AG04450 (cell line): Measurements from ENCODE around the gene BAIAP2L2. TPM values are rescaled to one million over a fixed set of nuclear protein-coding genes. Genes with fewer than 3 reads are reported as not detected.

Experiments used
- CTCF ChIA-PET: fragments of 300-600, 350-600 bp; formaldehyde crosslinking; extraction: SDS; loops from one replicate; lab custom pipeline; 2022; ENCODE audit warnings: antibody characterized with exemption, inconsistent platforms; lab: Charles Lee
- POLR2A ChIA-PET: fragments of 350-600 bp; formaldehyde crosslinking; extraction: SDS; loops from one replicate; lab custom pipeline; 2021; ENCODE audit warnings: antibody characterized with exemption, inconsistent platforms; lab: Yijun Ruan, JAX
- DNase-seq: peaks from one replicate; pipeline ENCODE4 v3.0.0-alpha.2; 2011; ENCODE audit warnings: low read depth, low spot score
- H3K27ac ChIP-seq: one replicate; pipeline ENCODE4 v1.5.1; 2012; ENCODE audit warnings: low read depth, low read length, control low read depth
- H3K27me3 ChIP-seq: one replicate; pipeline ENCODE4 v1.6.0; 2012; ENCODE audit warnings: low read length; ENCODE audit not compliant: control insufficient read depth, insufficient read depth
- H3K4me3 ChIP-seq: 2 replicates; pipeline ENCODE4 v1.5.1; 2011; ENCODE audit warnings: mild to moderate bottlenecking, low read depth, low read length, control low read depth
- H3K9me3 ChIP-seq: 2 replicates; pipeline ENCODE4 v1.5.1; 2012; ENCODE audit warnings: low read length; ENCODE audit not compliant: control insufficient read depth, insufficient read depth
- polyA plus RNA-seq: library from polyadenylated mRNA; depleted of rRNA; stranded (reverse); fragments of >200 nt; gene quantifications from 2 replicates; pipeline ENCODE4 v1.2.3, GENCODE V29; 2011
- TF ChIP-seq, protein P1 (sequence below): IDR thresholded peaks from 2 replicates; pipeline ENCODE4 v1.5.1; 2011; ENCODE audit warnings: low read depth, low read length, control low read depth, inconsistent platforms

BAIAP2L2 gene
- polyA plus RNA-seq, 1 experiment: 0.04 TPM

DNA sequence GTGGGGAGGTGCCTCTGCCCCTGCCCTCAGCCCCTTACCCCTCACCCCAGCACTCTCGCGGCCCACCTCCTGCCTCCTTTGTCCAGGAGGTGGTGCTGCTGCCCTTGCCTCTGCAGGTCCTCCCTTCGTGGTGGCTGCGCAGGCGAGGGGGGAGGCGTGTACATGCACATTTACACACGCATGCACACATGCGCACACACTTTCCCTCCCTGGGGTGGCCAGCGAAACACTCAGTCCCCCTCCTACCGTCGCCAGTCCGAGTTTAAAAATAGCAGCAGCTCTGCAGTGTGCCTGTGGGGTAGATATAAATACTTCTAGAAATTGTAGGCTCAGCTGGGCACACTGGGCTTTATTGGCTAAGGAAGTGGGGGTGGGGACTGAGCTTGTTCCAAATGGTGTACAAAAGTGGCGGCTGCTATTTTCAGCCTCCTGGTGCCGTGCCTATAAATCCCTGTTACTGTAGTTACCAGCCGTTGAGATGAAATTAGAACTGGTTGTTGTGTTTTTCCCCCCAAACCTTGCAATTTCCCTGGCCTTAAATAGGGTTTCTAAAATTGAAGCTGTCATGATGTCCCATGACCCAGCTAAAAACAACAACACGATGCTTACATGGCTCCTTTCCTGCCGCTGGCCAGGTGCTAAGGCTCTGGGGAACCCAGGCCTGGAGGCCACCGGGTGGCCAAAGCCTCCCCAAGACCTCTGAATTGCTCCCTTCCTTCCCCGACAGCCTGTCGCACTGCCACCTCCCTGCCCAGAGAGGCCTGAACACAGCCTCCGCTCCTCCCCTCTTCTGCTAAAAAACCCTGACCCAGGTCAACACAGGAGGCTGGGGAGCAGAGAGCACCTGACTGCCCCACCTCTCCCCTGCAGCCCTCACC lies 40.9 kb downstream of the BAIAP2L2 start:
- peak; percentile 7 for DNase-seq
- H3K27ac ChIP-seq: no peak overlapping the region
- H3K27me3 ChIP-seq: no peaks in the 10 kb centered on the region
- no peak overlapping the region for H3K4me3 ChIP-seq
- TF ChIP-seq, protein P1, sequence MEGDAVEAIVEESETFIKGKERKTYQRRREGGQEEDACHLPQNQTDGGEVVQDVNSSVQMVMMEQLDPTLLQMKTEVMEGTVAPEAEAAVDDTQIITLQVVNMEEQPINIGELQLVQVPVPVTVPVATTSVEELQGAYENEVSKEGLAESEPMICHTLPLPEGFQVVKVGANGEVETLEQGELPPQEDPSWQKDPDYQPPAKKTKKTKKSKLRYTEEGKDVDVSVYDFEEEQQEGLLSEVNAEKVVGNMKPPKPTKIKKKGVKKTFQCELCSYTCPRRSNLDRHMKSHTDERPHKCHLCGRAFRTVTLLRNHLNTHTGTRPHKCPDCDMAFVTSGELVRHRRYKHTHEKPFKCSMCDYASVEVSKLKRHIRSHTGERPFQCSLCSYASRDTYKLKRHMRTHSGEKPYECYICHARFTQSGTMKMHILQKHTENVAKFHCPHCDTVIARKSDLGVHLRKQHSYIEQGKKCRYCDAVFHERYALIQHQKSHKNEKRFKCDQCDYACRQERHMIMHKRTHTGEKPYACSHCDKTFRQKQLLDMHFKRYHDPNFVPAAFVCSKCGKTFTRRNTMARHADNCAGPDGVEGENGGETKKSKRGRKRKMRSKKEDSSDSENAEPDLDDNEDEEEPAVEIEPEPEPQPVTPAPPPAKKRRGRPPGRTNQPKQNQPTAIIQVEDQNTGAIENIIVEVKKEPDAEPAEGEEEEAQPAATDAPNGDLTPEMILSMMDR: peak; percentile 67
- H3K9me3 ChIP-seq: no peaks in the 10 kb centered on the region
- POLR2A ChIA-PET: interaction anchor here (0.9 kb wide), 1 partner anchor 12 kb away, joined by 3 read pairs; the partner anchor contains the start of gene PICK1
- CTCF ChIA-PET: interaction anchor here (0.6 to 2.1 kb wide), 11 partner anchors 12 to 612 kb away, joined by 3 to 7 read pairs (median 4); partner anchors contain the start of genes PICK1 and TOMM22

DNA sequence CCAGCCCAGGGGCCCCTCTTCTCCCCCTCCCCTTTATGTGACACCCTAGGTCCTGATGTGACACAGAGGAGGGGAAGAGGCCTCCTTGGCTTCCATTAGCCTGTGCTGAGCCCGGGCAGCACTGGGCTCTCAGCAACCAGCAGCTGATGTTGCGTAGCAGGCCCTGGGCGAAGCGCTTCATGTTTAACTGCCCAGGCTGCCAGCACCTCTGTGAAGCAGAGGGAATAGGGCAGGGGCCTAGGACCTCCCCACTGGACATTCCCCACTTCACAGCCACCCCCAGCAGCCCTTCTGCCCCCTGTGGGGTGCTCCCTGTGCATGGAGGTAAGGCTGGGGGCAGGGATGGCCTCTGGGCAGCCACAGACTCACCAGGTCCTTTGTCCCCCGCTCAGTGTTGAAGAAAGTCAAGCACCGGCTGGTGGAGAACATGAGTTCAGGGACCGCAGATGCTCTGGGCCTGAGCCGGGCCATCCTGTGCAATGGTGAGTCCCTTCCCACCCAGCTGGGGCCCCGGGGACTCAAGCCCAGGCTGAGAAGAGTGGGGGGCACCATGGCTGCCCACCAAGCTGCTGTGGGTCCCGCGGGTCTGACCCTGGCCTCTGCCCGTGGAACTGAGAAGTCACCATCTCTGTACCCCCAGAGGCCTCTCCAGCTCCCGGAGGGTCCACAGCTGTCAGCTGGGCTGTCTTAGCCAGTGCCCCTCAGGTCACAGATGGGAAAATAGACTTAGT lies 41.7 kb downstream of the BAIAP2L2 start:
- ChIA-PET POLR2A (interaction anchor here (0.5 kb wide), 1 partner anchor 408 kb away, joined by 4 read pairs; no protein-coding TSS in a partner anchor), CTCF (interaction anchor here (0.6 to 2.1 kb wide), 7 partner anchors 11 to 613 kb away, joined by 4 to 7 read pairs (median 5); partner anchors contain the start of genes PICK1 and TOMM22)
- Histone ChIP-seq H3K27ac (no peak overlapping the region), H3K9me3 (no peaks in the 10 kb centered on the region), H3K27me3 (no peaks in the 10 kb centered on the region), H3K4me3 (no peak overlapping the region)
- TF ChIP-seq, protein P1: no peak
- DNase-seq: no peak

DNA sequence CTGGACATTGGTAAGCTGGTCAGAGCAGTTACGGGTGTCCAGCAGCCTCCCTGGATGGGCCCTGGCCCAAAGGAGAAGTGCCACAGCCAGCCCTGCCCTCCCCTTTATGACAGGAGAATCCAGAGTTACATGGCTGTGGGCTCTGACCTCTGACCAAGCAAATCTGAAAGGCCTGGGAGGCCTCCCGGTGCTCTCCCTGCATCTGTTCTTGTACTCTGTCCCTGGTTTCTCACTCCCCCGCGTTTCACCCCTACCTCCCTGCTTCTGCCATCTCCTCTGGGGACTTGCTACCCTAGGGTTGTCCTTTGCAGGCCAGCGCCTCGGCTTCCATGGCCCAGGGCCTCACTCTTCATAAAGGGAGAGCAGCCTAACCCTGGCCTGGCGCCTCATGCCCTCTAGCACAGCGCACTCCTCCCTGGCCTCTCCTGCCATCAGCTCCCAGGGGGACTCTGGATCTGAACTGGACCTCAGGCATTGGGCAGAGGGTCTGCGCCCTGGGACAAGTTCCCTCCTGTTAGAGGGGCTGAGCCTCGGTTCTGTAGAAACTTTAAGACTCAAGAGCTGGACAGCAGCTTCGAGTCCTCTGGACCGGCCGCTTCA lies 42.6 kb downstream of the BAIAP2L2 start:
- Histone ChIP-seq H3K4me3 (no peak overlapping the region), H3K27me3 (no peaks in the 10 kb centered on the region), H3K9me3 (no peaks in the 10 kb centered on the region), H3K27ac (no peak overlapping the region)
- TF ChIP-seq, protein P1: no peak
- CTCF ChIA-PET: interaction anchor here (1.1 to 2.1 kb wide), 2 partner anchors 504 to 614 kb away, joined by 5 to 7 read pairs; partner anchors contain the start of gene TOMM22
- no peak for DNase-seq
- POLR2A ChIA-PET: no interaction called here

GRCh38 chr22:38067028-38067415 lies 43.5 kb downstream of the BAIAP2L2 start:
- Histone ChIP-seq H3K4me3 (no peak overlapping the region), H3K27me3 (no peaks in the 10 kb centered on the region), H3K9me3 (no peaks in the 10 kb centered on the region), H3K27ac (no peak overlapping the region)
- POLR2A ChIA-PET: no interaction called here
- TF ChIP-seq, protein P1: no peak
- DNase-seq: no peak
- CTCF ChIA-PET: interaction anchor here (0.6 kb wide), 1 partner anchor 225 kb away, joined by 3 read pairs; no protein-coding TSS in a partner anchor
